HepG2 (cell line): ENCODE measurements around the gene GSAP. TPM values are rescaled to one million over a fixed set of nuclear protein-coding genes. Genes with fewer than 3 reads are reported as not detected.

ENCODE experiments used
- ATM ChIP-seq: fragments of 450-650 bp; IDR thresholded peaks from 2 replicates; pipeline ENCODE4 v1.7.1; 2017; ENCODE audit warnings: mild to moderate bottlenecking, borderline replicate concordance
- BORCS8-MEF2B ChIP-seq: sonication (generic); formaldehyde crosslinking; IDR thresholded peaks from 2 replicates; pipeline ENCODE4 v1.8.0; 2022; ENCODE audit warnings: mild to moderate bottlenecking, missing genetic modification reagents
- CBX1 ChIP-seq: IDR thresholded peaks from one replicate; pipeline ENCODE4 v1.6.1; 2016; ENCODE audit warnings: antibody characterized with exemption, low read depth
- CEBPG ChIP-seq: IDR thresholded peaks from 2 replicates; pipeline ENCODE4 v1.6.1; 2016
- FOSL2 ChIP-seq: sonication (generic); formaldehyde crosslinking; IDR thresholded peaks from 2 replicates; pipeline ENCODE4 v1.4.0; 2020; ENCODE audit warnings: missing genetic modification reagents
- KAT2B ChIP-seq: fragments of 150-350 bp; IDR thresholded peaks from 2 replicates; pipeline ENCODE4 v1.6.1; 2014; ENCODE audit warnings: low read depth, low read length, borderline replicate concordance
- MXD4 ChIP-seq: IDR thresholded peaks from 2 replicates; pipeline ENCODE4 v1.6.1; 2016; ENCODE audit warnings: mild to moderate bottlenecking, missing biosample characterization, missing genetic modification reagents
- NR2C2 ChIP-seq: sonication (generic); formaldehyde crosslinking; IDR thresholded peaks from 2 replicates; pipeline ENCODE4 v1.4.0; 2020; ENCODE audit warnings: missing genetic modification reagents, mild to moderate bottlenecking, moderate library complexity, borderline replicate concordance
- NR3C1 ChIP-seq: sonication (generic); formaldehyde crosslinking; IDR thresholded peaks from 2 replicates; pipeline ENCODE4 v1.4.0; 2020; ENCODE audit warnings: missing genetic modification reagents
- PHF21A ChIP-seq: sonication (generic); formaldehyde crosslinking; IDR thresholded peaks from 2 replicates; pipeline ENCODE4 v1.5.0; 2020; ENCODE audit warnings: mild to moderate bottlenecking, missing genetic modification reagents
- PHF5A ChIP-seq: IDR thresholded peaks from one replicate; pipeline ENCODE4 v1.6.1; 2018; ENCODE audit warnings: low read depth, missing genetic modification reagents; ENCODE audit not compliant: unreplicated experiment
- POLR2AphosphoS2 ChIP-seq: IDR thresholded peaks from 2 replicates; pipeline ENCODE4 v1.6.1; 2011; ENCODE audit warnings: low read depth, low read length, improper control_type of control experiment
- RCOR2 ChIP-seq: IDR thresholded peaks from 2 replicates; pipeline ENCODE4 v1.6.1; 2016; ENCODE audit warnings: missing biosample characterization, missing genetic modification reagents
- RFXANK ChIP-seq: IDR thresholded peaks from 2 replicates; pipeline ENCODE4 v1.6.1; 2016
- SALL1 ChIP-seq: sonication (generic); formaldehyde crosslinking; IDR thresholded peaks from 2 replicates; pipeline ENCODE4 v1.8.0; 2022; ENCODE audit warnings: mild to moderate bottlenecking, missing genetic modification reagents
- TGIF2 ChIP-seq: IDR thresholded peaks from 2 replicates; pipeline ENCODE4 v1.6.1; 2016; ENCODE audit warnings: control low read depth, missing compliant biosample characterization
- ZFP37 ChIP-seq: sonication (generic); formaldehyde crosslinking; IDR thresholded peaks from 2 replicates; pipeline ENCODE4 v1.4.0; 2020; ENCODE audit warnings: missing genetic modification reagents, borderline replicate concordance
- ZFY ChIP-seq: sonication (generic); formaldehyde crosslinking; IDR thresholded peaks from 2 replicates; pipeline ENCODE4 v1.4.0; 2020; ENCODE audit warnings: missing genetic modification reagents
- ZNF138 ChIP-seq: sonication (generic); formaldehyde crosslinking; IDR thresholded peaks from 2 replicates; pipeline ENCODE4 v1.5.0; 2020; ENCODE audit warnings: mild to moderate bottlenecking, low read depth, missing genetic modification reagents
- ZNF235 ChIP-seq: sonication (generic); formaldehyde crosslinking; IDR thresholded peaks from 2 replicates; pipeline ENCODE4 v1.8.1; 2023; ENCODE audit warnings: mild to moderate bottlenecking, missing genetic modification reagents, borderline replicate concordance
- ZNF30 ChIP-seq: sonication (generic); formaldehyde crosslinking; IDR thresholded peaks from 2 replicates; pipeline ENCODE4 v1.5.0; 2020; ENCODE audit warnings: mild to moderate bottlenecking, missing genetic modification reagents
- ZNF550 ChIP-seq: sonication (generic); formaldehyde crosslinking; IDR thresholded peaks from 2 replicates; pipeline ENCODE4 v1.4.0; 2020; ENCODE audit warnings: mild to moderate bottlenecking, missing genetic modification reagents, borderline replicate concordance
- ZNF7 ChIP-seq: IDR thresholded peaks from 2 replicates; pipeline ENCODE4 v1.6.1; 2016; ENCODE audit warnings: missing biosample characterization, missing genetic modification reagents
- ZNF713 ChIP-seq: sonication (generic); formaldehyde crosslinking; IDR thresholded peaks from 2 replicates; pipeline ENCODE4 v1.4.0; 2020; ENCODE audit warnings: mild to moderate bottlenecking, missing genetic modification reagents
- ZNF891 ChIP-seq: sonication (generic); formaldehyde crosslinking; IDR thresholded peaks from 2 replicates; pipeline ENCODE4 v1.5.0; 2020; ENCODE audit warnings: mild to moderate bottlenecking, missing genetic modification reagents
- polyA plus RNA-seq, 8 experiments: library from polyadenylated mRNA; depleted of rRNA in 3 of 8; stranded (reverse) in 7 of 8; unstranded in 1 of 8; fragments of >200 nt; fragmentation: Illumina TruSeq in 4 of 8; extraction: Trizol in 4 of 8; gene quantifications; 2 replicates each; pipeline versions ENCODE4 v1.2.1 to v1.2.3, GENCODE V29; 2011 to 2016; ENCODE audit warnings: low read depth in 4 of 8, missing spikeins in 1 of 8, mixed read lengths in 1 of 8; ENCODE audit not compliant: insufficient read depth in 1 of 8
- total RNA-seq, 5 experiments: library from RNA; depleted of rRNA; stranded (reverse); fragments of >200 nt; fragmentation: Illumina TruSeq; extraction: Trizol; gene quantifications; 2 replicates each; pipeline ENCODE4 v1.2.3, GENCODE V29; 2016; ENCODE audit warnings: low read depth in 1 of 5
- TF ChIP-seq, protein P1 (sequence below): sonication (generic); formaldehyde crosslinking; IDR thresholded peaks from 2 replicates; pipeline ENCODE4 v1.9.0; 2021; ENCODE audit warnings: missing genetic modification reagents, borderline replicate concordance
- TF ChIP-seq, protein P2 (sequence below): sonication (generic); formaldehyde crosslinking; IDR thresholded peaks from 2 replicates; pipeline ENCODE4 v1.5.1; 2020; ENCODE audit warnings: missing genetic modification reagents, mild to moderate bottlenecking, borderline replicate concordance
- TF ChIP-seq, protein P3 (sequence below): IDR thresholded peaks from 2 replicates; pipeline ENCODE4 v1.6.1; 2012; ENCODE audit warnings: inconsistent platforms
- TF ChIP-seq, protein P4 (sequence below): IDR thresholded peaks from 2 replicates; pipeline ENCODE4 v1.6.1; 2016; ENCODE audit warnings: missing compliant biosample characterization, missing genetic modification reagents, borderline replicate concordance

Gene GSAP
- total and polyA plus RNA-seq, 2 of the 13 experiments (the other 11 are each of a cell fraction or from before 2014, with no cell fraction given), result 34.6 to 40.6 TPM

DNA sequence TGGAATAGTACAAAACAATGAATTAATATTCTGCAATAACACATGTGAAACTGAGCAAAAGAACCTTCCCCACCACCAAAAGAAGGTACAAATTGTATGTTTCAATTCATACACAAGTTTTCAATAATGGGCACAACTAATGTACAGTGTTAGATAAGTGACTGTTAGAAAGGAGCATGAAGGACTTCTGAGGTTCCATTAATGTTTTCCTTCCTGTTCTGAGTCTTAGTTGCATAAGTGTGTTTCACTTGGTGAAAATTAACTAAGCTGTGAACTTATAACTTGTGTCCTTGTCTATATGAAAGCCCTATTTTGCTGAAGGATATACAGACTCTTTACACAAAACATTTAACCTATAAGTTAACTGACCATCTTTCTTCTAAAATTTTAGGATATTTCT lies 8.2 kb downstream of the GSAP start (continued):
- TF ChIP-seq, protein P1, sequence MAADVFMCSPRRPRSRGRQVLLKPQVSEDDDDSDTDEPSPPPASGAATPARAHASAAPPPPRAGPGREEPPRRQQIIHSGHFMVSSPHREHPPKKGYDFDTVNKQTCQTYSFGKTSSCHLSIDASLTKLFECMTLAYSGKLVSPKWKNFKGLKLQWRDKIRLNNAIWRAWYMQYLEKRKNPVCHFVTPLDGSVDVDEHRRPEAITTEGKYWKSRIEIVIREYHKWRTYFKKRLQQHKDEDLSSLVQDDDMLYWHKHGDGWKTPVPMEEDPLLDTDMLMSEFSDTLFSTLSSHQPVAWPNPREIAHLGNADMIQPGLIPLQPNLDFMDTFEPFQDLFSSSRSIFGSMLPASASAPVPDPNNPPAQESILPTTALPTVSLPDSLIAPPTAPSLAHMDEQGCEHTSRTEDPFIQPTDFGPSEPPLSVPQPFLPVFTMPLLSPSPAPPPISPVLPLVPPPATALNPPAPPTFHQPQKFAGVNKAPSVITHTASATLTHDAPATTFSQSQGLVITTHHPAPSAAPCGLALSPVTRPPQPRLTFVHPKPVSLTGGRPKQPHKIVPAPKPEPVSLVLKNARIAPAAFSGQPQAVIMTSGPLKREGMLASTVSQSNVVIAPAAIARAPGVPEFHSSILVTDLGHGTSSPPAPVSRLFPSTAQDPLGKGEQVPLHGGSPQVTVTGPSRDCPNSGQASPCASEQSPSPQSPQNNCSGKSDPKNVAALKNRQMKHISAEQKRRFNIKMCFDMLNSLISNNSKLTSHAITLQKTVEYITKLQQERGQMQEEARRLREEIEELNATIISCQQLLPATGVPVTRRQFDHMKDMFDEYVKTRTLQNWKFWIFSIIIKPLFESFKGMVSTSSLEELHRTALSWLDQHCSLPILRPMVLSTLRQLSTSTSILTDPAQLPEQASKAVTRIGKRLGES (CRISPR knock-in tag), result no peak
- TF ChIP-seq NR2C2 (CRISPR knock-in tag), result no peak
- peak; percentile 76 for TF ChIP-seq CEBPG (CRISPR knock-in tag)
- TF ChIP-seq ZFP37 (CRISPR knock-in tag), result no peak
- TF ChIP-seq MXD4 (CRISPR knock-in tag), result no peak
- no peak for TF ChIP-seq ZNF713 (CRISPR knock-in tag)
- TF ChIP-seq ZNF891, result no peak
- TF ChIP-seq SALL1 (CRISPR knock-in tag), result no peak
- TF ChIP-seq RCOR2 (CRISPR knock-in tag), result peak; percentile 63
- TF ChIP-seq, protein P2, sequence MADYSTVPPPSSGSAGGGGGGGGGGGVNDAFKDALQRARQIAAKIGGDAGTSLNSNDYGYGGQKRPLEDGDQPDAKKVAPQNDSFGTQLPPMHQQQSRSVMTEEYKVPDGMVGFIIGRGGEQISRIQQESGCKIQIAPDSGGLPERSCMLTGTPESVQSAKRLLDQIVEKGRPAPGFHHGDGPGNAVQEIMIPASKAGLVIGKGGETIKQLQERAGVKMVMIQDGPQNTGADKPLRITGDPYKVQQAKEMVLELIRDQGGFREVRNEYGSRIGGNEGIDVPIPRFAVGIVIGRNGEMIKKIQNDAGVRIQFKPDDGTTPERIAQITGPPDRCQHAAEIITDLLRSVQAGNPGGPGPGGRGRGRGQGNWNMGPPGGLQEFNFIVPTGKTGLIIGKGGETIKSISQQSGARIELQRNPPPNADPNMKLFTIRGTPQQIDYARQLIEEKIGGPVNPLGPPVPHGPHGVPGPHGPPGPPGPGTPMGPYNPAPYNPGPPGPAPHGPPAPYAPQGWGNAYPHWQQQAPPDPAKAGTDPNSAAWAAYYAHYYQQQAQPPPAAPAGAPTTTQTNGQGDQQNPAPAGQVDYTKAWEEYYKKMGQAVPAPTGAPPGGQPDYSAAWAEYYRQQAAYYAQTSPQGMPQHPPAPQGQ (CRISPR knock-in tag), result no peak
- TF ChIP-seq ZFY, result no peak
- no peak for TF ChIP-seq TGIF2 (CRISPR knock-in tag)
- no peak for TF ChIP-seq NR3C1
- TF ChIP-seq ATM, result no peak
- no peak for TF ChIP-seq RFXANK
- TF ChIP-seq ZNF235 (CRISPR knock-in tag), result no peak
- TF ChIP-seq PHF5A (CRISPR knock-in tag), result no peak
- TF ChIP-seq, protein P3, sequence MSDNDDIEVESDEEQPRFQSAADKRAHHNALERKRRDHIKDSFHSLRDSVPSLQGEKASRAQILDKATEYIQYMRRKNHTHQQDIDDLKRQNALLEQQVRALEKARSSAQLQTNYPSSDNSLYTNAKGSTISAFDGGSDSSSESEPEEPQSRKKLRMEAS, result no peak
- no peak for TF ChIP-seq ZNF7 (CRISPR knock-in tag)
- no peak for TF ChIP-seq ZNF138 (CRISPR knock-in tag)
- TF ChIP-seq KAT2B, result no peak
- TF ChIP-seq PHF21A (CRISPR knock-in tag), result no peak
- no peak for TF ChIP-seq POLR2AphosphoS2
- TF ChIP-seq FOSL2 (CRISPR knock-in tag), result no peak
- TF ChIP-seq ZNF550, result no peak
- no peak for TF ChIP-seq ZNF30
- no peak for TF ChIP-seq BORCS8-MEF2B (CRISPR knock-in tag)
- TF ChIP-seq CBX1, result no peak
- TF ChIP-seq, protein P4, sequence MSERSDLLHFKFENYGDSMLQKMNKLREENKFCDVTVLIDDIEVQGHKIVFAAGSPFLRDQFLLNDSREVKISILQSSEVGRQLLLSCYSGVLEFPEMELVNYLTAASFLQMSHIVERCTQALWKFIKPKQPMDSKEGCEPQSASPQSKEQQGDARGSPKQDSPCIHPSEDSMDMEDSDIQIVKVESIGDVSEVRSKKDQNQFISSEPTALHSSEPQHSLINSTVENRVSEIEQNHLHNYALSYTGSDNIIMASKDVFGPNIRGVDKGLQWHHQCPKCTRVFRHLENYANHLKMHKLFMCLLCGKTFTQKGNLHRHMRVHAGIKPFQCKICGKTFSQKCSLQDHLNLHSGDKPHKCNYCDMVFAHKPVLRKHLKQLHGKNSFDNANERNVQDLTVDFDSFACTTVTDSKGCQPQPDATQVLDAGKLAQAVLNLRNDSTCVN (CRISPR knock-in tag), result no peak
